Bone marrow (tissue), 2 donors: ENCODE results near the gene RPS23.
"Not testable (repeated sequence)": the region's sequence is repeated elsewhere in the genome, so short reads cannot be mapped to it uniquely, and the experiment has no call there.

Experiments used
- DNase-seq, 2 donors: peaks; one replicate each; lab custom pipeline; 2025; lab: John Stamatoyannopoulos, UW

RPS23 gene

GRCh38 chr5:82290005-82290404 lies 11.9 kb upstream of the RPS23 start:
- DNase-seq: no peak

- DNase-seq: no peak
These were observed 9.5 kb upstream of the RPS23 start for GRCh38 chr5:82287625-82288024.

- no peak for DNase-seq
These were observed 7.1 kb upstream of the RPS23 start for GRCh38 chr5:82285206-82285605.

- no peak for DNase-seq
These were observed 5.7 kb upstream of the RPS23 start for GRCh38 chr5:82283893-82284292.

- DNase-seq: no peak
These were observed 687 bp upstream of the RPS23 start for GRCh38 chr5:82278711-82279370.

- DNase-seq: no peak
These were observed 554 bp downstream of the RPS23 start for GRCh38 chr5:82277613-82277986.

- no peak for DNase-seq
These were observed 1.1 kb downstream of the RPS23 start for GRCh38 chr5:82276800-82277612.

GRCh38 chr5:82275216-82275664 lies 2.9 kb downstream of the RPS23 start:
- no peak for DNase-seq

GRCh38 chr5:82274343-82275211 lies 3.6 kb downstream of the RPS23 start:
- no peak for DNase-seq

GRCh38 chr5:82273426-82273825 lies 4.7 kb downstream of the RPS23 start:
- not testable (repeated sequence) for DNase-seq

- DNase-seq: not testable (repeated sequence)
These were observed 5.4 kb downstream of the RPS23 start for GRCh38 chr5:82272571-82273356.

- DNase-seq: not testable (repeated sequence)
These were observed 8.8 kb downstream of the RPS23 start for GRCh38 chr5:82269363-82269762.

GRCh38 chr5:82267297-82267933 lies 10.7 kb downstream of the RPS23 start:
- DNase-seq: not testable (repeated sequence)

- no peak for DNase-seq
These were observed 13.1 kb downstream of the RPS23 start for GRCh38 chr5:82265047-82265446.

- peak in 1 of 2 donors; percentile 8 for DNase-seq
These were observed 18.9 kb downstream of the RPS23 start for GRCh38 chr5:82259172-82259800.

- no peak for DNase-seq
These were observed 20.4 kb downstream of the RPS23 start for GRCh38 chr5:82257729-82258128.

- no peak for DNase-seq
These were observed 20.9 kb downstream of the RPS23 start for GRCh38 chr5:82257247-82257646.

- no peak for DNase-seq
These were observed 22.3 kb downstream of the RPS23 start for GRCh38 chr5:82255844-82256243.

GRCh38 chr5:82252744-82253143 lies 25.4 kb downstream of the RPS23 start:
- no peak for DNase-seq

- DNase-seq: no peak
These were observed 31.1 kb downstream of the RPS23 start for GRCh38 chr5:82246960-82247574.
